ENCODE data around the gene DDX47.
"Not testable (repeated sequence)": the region's sequence is repeated elsewhere in the genome, so short reads cannot be mapped to it uniquely, and the experiment has no call there.

DDX47 gene

GRCh38 chr12:12875301-12875700, 62.2 kb downstream of the DDX47 start:
- not testable (repeated sequence) for DNase-seq

GRCh38 chr12:12877153-12877768, 64.1 kb downstream of the DDX47 start:
- no peak for DNase-seq

GRCh38 chr12:12877781-12878455, 64.8 kb downstream of the DDX47 start:
- no peak for DNase-seq

All from DMS53 (cell line).